GM18502 (cell line): ENCODE measurements around the gene RHOXF2B.
"Not testable (repeated sequence)": the region's sequence is repeated elsewhere in the genome, so short reads cannot be mapped to it uniquely, and the experiment has no call there.

Experiments used
- ATAC-seq: cut with Tn5 transposase; IDR thresholded peaks from one replicate; pipeline ENCODE4 v1.9.1; 2021; ENCODE audit warnings: mild to moderate bottlenecking; ENCODE audit not compliant: unreplicated experiment, poor library complexity

RHOXF2B gene

GRCh38 chrX:120077590-120077989 lies at the start of gene RHOXF2B:
RHOXF2B (minus strand) TSS chrX:120077690; CDS start chrX:120077552, 138 bp downstream.
- not testable (repeated sequence) for ATAC-seq

DNA sequence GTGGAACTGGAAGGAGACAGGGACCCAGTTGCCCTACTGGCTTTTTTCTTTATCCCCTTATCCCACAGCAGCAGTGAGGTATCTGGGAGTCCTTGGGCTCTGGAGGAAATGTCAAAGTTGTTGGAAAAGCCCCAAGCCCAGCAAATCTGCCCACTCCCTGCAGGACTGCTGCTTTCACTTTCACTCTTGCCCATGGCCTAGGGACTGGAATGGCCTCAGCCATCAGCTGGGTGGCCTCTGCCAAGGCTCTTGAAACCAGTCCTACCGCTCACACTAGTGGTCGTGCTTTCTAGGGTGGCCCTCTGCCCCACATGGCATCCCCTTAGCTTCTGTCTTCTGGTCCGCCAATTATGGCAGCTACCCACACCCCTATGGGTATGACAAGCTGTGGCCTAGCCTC lies 48.0 kb upstream of the RHOXF2B start:
- no peak for ATAC-seq

DNA sequence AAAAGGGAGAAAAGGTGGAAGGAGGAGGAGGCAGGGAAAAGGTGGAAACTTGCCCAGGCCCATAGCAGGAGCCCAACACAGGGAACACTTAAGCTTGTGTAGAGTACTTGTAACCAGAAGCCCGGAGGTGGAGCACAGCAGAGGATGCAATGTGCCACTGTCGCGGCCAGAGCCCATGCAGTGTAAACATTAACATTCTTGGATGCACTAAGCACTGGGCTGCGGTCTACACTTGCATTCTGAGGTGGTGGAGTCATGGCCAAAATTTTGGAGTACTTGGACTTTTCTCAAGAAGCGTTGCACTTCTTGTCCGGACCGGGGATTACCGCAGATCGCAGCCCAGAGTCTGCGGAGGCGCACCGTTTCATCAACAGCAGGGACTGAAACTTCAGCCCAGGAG lies 42.7 kb upstream of the RHOXF2B start:
- no peak for ATAC-seq

GRCh38 chrX:120115438-120115963 lies 38.0 kb upstream of the RHOXF2B start, which contains the start of gene RHOXF1:
RHOXF1 (minus strand) TSS chrX:120115913; CDS start chrX:120115862, 51 bp downstream.
- no peak for ATAC-seq

GRCh38 chrX:120111611-120112010 lies 34.1 kb upstream of the RHOXF2B start:
- no peak for ATAC-seq

DNA sequence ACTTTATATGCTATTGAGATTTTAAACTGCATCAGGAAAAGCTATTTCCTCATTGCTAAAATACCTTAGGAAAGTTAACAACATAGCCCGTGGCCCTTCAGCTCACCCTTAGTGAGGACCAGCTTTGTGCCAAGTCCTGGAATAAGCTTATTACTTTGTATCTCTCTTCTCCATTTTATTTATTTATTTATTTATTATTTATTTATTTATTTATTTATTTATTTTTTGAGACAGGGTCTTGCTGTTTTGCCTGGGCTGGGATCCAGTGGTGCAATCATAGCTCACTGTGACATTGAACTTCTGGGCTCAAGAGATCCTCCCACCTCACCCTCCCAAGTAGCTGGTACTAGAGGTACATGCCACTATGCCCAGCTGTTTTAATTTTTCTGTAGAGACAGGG lies 31.9 kb upstream of the RHOXF2B start:
- no peak for ATAC-seq

DNA sequence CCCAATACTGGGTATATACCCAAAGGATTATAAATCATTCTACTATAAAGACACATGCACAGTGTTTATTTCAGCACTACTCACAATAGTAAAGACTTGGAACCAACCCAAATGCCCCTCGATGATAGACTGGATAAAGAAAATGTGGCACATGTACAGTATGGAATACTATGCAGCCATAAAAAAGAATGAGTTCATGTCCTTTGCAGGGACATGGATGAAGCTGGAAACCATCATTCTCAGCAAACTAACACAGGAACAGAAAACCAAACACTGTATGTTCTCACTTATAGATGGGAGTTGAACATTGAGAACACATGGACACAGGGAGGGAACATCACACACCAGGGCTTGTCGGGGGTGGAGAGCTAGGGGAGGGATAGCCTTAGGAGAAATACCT lies 27.2 kb upstream of the RHOXF2B start:
- ATAC-seq: not testable (repeated sequence)

DNA sequence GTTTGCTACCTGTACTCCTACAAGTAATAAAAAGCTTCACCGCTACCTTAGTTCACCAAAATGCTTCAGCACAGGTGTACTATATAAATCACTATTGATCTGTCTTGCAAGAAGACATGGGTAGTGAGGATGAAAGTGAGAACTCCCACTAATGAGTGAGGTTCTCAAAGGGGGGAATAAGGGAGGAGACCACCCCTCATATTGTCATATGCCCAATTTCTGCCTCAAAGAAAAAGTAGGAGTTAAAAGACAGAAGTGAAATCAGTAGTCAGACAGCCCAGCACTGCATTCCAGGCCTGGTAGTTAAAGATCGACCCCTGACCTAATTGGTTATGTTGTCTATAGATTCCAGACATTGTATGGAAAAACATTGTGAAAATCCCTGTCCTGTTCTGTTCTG lies 23.6 kb upstream of the RHOXF2B start:
- not testable (repeated sequence) for ATAC-seq

GRCh38 chrX:120090208-120090607 lies 12.7 kb upstream of the RHOXF2B start:
- no peak for ATAC-seq

- no peak for ATAC-seq
Measured at GRCh38 chrX:120087289-120088017, 10.0 kb upstream of the RHOXF2B start.

- ATAC-seq: not testable (repeated sequence)
Measured at GRCh38 chrX:120085553-120086185, 8.2 kb upstream of the RHOXF2B start.

GRCh38 chrX:120066169-120066568 lies 11.3 kb downstream of the RHOXF2B start:
- ATAC-seq: not testable (repeated sequence)

GRCh38 chrX:120042712-120043111 lies 34.8 kb downstream of the RHOXF2B start:
- ATAC-seq: not testable (repeated sequence)

GRCh38 chrX:120042247-120042646 lies 35.2 kb downstream of the RHOXF2B start:
- ATAC-seq: peak; percentile 93

GRCh38 chrX:120040176-120040575 lies 37.3 kb downstream of the RHOXF2B start:
- not testable (repeated sequence) for ATAC-seq

- ATAC-seq: not testable (repeated sequence)
Measured at GRCh38 chrX:120039087-120039733, 38.3 kb downstream of the RHOXF2B start.

DNA sequence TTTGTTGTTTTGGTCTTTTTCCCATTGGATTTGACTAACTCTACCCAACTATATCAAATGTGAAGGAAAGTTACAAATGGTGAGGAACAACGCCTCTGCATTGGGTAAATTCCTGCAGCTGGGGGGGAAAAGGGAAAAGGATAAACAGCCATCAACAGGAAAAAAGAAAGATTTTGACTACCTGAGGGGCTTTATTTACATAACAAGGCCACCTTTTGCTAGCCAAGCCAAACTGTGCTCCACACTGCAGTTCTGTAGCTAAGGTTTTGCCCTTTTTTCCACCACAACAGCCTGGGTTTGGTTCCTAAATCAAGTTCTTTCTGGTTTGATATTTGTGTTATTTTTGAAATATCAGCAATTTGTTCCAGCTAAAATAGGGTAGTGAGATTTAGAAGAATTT lies 40.8 kb downstream of the RHOXF2B start:
- no peak for ATAC-seq

DNA sequence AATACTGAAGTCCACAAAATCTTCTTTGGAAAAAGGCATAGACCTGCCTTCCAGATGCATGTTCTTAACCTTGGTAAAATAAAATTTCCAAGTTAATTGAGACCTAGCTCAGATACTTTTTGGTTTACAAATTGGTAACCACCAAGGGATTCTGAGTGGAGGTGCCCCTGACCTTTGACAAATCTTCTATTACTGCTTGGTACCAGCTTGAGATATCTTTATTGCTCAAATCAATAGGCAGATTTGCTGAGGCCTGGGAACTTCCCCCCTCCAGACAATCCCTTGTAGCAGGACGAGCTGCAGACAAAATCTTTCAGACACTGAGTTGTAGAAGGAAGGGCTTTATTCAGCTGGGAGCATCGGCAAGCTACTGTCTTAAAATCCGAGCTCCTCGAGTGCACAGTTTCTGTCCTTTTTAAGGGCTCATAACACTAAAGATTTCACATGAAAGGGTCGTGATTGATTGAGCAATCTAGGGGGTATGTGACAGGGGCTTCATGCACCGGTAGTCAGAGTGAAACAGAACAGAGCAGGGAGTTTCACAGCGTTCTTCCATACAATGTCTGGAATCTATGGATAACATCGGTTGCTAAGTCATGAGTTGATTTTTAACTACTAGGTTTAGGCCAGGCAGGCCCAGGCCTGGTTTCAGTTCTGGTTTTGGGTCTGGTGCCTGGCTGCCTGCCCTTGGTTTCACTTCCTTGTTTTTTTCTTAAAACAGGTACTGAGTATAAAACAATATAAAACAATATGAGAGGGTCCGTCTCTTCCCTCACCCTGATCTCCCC lies 41.8 kb downstream of the RHOXF2B start:
- ATAC-seq: peak; percentile 92

- no peak for ATAC-seq
Measured at GRCh38 chrX:120029354-120029753, 48.1 kb downstream of the RHOXF2B start.

DNA sequence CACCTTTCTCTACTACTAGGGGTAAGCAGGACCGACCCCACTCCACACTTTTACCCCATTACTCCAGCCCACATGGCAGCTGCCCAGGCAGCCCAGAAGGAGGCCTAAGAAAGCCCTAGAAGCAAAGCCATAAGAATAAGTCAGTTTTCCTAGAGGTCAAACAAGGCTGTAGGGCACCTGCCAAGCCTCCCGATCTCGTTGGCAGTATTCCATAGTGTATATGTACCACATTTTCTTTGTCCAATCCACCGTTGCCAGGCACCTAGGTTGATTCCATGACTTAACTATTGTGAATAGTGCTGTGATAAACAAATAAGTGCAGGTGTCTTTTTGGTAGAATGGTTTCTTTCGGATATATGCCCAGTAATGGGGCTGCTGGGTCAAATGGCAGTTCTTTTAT lies 54.2 kb downstream of the RHOXF2B start:
- ATAC-seq: no peak
